Stimulated activated CD8-positive, alpha-beta memory T cell treated with anti-CD3 and anti-CD28 coated beads, Interleukin-12 subunit alpha, Interleukin-12 subunit beta, amount 100 ng/mL, for 1 hour (primary cell): ENCODE results near the gene CACNA1A.
"Not testable (repeated sequence)": the region's sequence is repeated elsewhere in the genome, so short reads cannot be mapped to it uniquely, and the experiment has no call there.

Experiments used
- DNase-seq: peaks from one replicate; pipeline ENCODE4 v3.0.0-alpha.2; 2020; ENCODE audit warnings: low read depth

CACNA1A gene

DNA sequence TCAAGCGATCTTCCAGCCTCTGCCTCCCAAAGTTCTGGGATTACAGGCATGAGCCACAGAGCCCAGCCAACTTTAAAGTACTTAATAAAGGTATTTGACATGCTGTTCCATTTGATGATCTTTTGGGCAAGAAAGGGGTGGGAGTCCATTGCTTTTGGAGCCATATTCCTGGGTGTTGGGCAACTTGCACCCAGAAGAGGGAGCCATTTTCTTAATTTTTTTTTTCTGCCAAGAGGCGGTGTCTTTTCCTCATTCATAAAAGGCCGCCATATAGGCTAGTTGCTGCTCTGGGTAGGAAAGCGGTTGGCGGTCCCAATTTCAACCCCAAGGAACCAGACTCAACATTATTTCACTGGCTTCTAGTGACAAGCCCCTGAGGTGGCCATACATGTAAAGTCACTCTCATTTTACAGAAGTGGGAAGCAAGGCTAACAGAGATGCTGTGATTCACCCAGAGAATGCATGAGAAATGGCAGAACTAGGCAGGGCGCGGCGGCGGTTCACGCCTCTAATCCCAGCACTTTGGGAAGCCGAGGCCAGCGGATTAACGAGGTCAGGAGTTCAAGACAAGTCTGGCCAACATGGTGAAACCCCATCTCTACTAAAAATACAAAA lies 139.6 kb downstream of the CACNA1A start:
- DNase-seq = no peak

GRCh38 chr19:13363954-13364353 lies 142.3 kb downstream of the CACNA1A start:
- no peak for DNase-seq

DNA sequence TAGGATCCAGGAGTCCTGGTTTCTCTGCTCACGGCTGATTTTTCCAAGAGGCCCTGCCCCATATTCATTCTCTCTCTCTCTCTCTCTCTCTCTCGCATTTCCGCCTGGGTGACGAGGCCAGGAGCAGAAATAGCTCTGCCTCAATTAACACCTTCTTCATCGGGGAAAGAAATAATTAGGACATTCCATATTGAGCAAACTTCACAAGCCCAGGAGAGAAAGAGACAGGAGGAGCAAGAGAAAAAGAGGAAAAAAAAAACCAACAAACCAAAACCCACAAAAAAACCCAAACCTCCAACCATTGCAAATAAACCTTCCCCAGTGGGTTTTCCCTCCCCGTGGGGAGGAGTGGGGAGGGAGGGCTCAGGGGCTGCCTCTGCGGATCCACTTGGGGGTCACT lies 143.0 kb downstream of the CACNA1A start:
- no peak for DNase-seq

GRCh38 chr19:13362668-13363067 lies 143.6 kb downstream of the CACNA1A start:
- DNase-seq = no peak

DNA sequence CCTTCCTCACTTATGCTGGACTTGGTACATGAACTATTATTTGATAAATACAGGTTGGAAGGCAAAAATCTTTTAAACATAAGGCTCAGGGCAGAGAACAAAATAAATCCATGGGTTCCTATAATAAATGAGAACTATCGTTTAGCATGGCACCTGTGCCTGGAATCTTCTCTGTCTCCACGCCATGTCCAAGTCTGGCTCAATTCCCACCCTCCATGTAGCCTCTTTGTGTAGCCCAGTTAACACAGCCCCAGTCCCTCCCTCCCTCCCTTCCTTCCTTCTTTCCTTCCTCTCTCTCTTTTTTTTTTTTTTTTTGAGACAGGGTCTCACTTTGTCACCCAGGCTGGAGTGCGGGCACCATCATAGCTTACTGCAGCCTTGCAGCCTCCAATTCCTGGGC lies 144.6 kb downstream of the CACNA1A start:
- DNase-seq = not testable (repeated sequence)

DNA sequence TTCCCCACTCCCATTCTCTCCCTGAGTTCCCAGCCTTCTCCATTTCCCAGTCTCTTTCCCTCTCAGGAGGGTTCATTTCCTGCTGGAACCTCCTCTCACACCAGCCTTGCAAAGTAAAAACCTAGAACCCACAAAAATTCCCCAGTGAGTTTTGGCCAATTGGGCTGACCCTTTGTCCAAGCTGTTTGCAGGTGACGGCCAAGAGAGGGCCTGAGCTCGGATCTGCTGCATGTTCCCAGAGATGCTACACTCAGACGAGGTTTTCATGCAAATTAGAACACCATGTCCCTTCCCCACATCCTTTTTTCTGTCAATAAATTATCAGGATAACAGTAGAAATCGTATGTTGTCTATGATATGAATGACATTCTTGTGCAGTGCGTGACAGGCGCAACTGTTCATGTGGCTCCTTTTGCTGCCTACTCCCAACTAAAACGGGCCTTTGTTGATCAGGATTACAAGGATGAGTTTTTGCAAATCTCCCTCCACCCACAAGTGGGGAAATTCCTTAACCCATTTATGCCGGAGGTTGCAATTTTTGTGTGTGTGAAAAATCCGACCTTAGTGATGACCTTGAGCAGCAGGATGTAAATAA lies 149.5 kb downstream of the CACNA1A start:
- no peak for DNase-seq

- no peak for DNase-seq
Measured at GRCh38 chr19:13356185-13356584, 150.1 kb downstream of the CACNA1A start.

GRCh38 chr19:13355356-13355755 lies 150.9 kb downstream of the CACNA1A start:
- DNase-seq = no peak

DNA sequence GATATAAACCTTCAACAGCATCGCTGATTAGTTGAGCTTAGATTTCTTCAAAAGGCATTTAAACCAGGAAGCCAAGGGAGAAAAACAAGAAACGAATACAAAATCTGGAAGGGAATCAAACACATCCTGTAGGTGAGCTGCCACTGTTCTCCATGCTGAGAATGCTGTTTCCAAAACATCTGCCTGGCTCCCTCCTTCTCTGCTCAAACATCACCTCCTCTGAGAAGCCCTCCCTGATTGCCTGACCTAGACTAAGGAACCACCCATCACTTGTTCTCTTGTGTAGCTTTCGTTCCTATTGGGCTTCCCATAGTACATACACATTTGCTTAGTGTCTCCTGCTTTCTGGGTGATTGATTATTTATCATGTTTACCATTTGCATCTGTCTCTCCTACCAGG lies 152.7 kb downstream of the CACNA1A start:
- no peak for DNase-seq

DNA sequence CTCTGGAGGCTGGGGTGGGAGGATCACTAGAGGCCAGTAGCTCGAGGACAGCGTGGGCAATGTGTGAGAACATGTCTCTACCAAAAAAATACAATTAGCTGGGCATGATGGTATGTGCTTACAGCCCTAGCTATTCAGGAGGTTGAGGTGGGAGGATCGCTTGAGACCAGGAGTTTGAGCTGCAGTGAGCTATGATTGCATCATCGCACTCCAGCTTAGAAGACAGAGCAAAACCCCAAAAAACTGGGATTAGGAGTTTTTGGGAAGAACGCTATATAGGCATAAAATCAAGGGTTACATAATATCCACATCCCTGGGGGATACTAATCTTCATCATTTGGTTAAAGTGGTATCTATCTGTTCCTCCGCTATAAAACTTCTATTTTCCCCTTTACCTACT lies 155.5 kb downstream of the CACNA1A start:
- DNase-seq = no peak

DNA sequence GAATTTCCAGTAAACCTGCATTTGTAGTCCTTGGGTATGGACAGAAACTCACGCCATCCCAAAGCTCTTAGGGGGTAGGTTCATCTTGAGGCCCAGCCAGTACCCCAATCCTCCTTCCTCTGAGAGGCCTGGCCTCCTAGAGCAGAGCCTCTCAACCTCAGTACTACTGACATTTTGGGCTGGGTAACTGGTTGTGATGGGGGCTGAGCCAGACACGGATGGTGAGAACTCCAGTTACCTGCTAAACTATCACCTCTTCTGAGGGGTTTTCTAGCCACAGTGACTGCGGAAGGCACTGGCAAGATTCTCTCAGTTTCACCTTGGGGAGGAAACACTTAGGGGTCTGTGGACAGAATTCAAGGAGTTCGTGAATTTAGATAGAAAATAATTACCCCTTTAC lies 156.2 kb downstream of the CACNA1A start:
- DNase-seq = no peak

DNA sequence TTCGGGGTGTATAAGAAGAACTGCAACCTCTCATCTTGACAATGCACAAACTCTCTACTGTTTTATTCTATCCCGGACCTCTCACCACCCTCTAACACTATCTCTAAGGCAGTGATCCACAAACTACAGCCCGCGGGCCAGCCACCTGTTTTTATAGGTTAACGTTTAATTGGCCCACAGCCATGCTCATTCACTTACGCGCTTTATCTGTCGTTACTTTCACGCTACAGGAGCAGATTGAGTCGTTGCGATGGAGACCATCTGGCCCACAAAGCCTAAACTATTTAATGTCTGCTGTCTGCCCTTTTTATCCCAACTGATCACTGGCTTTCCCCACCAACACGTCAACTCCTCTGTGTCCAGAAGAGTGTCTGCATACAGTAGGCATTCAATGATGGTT lies 158.9 kb downstream of the CACNA1A start:
- DNase-seq = no peak

- no peak for DNase-seq
Measured at GRCh38 chr19:13343514-13343913, 162.8 kb downstream of the CACNA1A start.

DNA sequence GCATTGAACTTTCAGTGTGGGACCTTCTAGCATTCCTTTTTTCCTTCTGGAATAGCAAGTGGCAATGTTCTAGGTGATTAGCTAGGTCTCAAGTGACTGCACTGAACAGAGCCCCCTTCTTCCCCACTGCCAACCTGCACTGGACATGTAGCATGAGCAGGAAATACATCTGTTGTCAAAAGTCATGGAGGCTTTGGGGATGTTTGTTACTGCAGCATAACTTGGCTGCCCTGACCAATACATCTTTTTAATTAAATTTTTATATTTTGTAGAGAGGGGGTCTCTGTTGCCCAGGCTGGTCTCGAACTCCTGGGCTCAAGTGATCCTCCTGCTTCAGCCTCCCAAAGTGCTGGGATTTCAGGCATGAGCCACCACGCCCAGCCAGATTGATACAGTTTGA lies 163.6 kb downstream of the CACNA1A start:
- no peak for DNase-seq

DNA sequence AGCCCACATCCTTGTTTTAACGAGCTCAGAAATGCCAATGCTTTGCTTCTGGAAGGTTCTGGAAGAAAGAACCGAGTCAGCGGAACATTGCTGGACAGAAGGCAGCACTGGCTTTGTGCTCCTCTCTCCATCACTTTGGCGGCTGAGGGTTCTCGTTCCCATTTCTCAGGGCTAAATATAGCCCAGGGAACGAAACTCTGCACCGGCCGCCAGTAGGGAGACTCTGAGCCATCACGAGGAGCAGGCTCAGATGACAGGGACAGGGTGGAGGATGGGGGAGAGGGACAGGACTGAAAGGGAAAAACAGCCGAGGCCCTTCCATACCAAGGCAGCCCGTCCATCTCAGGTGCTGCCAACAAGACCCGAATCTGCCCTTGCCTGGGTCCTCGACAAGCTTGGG lies 166.4 kb downstream of the CACNA1A start:
- DNase-seq = no peak

DNA sequence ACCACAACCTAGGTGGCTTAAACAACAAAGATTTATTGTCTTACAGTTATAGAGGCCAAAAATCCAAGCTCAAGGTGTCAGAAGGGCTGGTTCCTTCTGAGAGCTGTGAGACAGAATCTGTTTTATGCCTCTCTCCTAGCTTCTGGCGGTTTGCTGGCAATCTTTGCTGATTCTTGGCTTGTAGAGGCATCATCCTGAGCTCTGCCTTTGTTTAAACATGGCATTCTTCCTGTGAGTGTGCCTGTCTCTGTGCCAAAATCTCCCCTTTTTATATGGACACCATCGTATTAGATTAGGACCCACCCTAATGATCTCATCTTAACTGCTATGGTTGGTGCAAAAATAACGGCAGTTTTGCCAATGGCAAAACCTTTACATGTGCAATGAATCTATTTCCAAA lies 169.1 kb downstream of the CACNA1A start:
- DNase-seq = no peak

- no peak for DNase-seq
Measured at GRCh38 chr19:13334801-13335481, 171.3 kb downstream of the CACNA1A start.

DNA sequence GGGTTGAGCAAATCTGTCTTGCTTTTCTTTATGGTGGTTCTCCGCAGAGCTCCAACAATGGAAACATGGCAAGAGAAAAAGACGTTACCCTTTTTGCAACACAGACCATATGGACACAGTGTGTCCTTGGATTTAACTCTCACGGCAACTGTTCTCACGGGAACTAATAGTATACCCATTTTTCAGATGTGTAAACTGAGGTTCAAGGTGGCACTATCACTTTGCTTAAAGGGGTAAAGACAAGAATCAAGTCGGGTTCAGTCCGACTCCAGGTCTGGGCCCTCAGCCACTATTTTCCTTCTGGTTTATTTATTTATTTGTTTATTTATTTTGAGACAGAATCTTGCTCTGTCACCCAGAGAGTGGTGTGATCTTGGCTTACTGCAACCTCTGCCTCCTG lies 176.0 kb downstream of the CACNA1A start:
- DNase-seq = no peak

GRCh38 chr19:13329766-13330165 lies 176.5 kb downstream of the CACNA1A start:
- DNase-seq = no peak

GRCh38 chr19:13328241-13328640 lies 178.0 kb downstream of the CACNA1A start:
- no peak for DNase-seq

DNA sequence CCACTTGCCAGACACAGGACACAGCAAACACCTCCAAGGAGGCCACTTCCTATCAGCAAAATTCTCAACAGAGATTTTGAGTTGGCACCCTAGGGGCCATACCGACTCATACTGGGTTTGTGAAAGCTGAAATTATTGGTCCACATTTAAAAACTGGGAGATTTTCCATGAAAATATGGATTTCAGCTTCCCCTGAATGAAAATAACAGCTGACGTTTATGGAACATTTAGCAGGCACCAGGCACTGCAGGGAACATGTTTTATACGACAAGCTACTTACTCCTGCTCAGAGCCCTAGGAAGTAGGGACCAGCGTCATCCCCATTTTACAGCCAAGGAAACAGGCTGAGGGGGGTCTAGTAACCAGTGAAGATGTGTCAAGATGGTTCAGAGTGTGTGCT lies 186.8 kb downstream of the CACNA1A start:
- no peak for DNase-seq

GRCh38 chr19:13318190-13318589 lies 188.1 kb downstream of the CACNA1A start:
- no peak for DNase-seq

GRCh38 chr19:13315495-13315894 lies 190.8 kb downstream of the CACNA1A start:
- no peak for DNase-seq

DNA sequence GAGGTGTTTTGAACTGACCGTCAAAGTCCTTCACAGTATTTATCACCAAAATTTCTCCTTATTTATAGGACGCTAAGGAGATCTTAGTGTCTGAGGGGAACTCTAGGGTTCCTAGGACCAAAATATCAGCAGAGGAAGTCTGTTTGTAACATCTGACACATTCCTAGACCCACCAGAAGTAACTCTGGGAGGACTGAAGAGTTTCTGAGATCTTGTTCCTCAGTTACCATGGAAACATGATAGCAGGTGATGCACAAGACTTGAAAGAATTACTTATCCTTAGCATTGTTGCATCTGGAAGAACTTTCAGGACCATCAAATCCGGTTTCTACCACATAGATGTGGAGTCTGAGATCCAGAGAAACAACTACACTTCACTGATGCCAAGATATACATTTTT lies 191.5 kb downstream of the CACNA1A start:
- no peak for DNase-seq
